HG02943 (cell line): ENCODE measurements around the gene CDC26.
"Not testable (repeated sequence)": the region's sequence is repeated elsewhere in the genome, so short reads cannot be mapped to it uniquely, and the experiment has no call there.

Experiments used
- ATAC-seq: cut with Tn5 transposase; IDR thresholded peaks from one replicate; pipeline ENCODE4 v1.9.1; 2021; ENCODE audit warnings: mild to moderate bottlenecking, low read depth, moderate library complexity; ENCODE audit not compliant: unreplicated experiment

CDC26 gene

GRCh38 chr9:113296247-113296646 lies 20.9 kb upstream of the CDC26 start:
- ATAC-seq = not testable (repeated sequence)

- ATAC-seq = no peak
Measured at GRCh38 chr9:113293285-113293878, 18.0 kb upstream of the CDC26 start.

- no peak for ATAC-seq
Measured at GRCh38 chr9:113290052-113290607, 14.8 kb upstream of the CDC26 start.

GRCh38 chr9:113289091-113289490 lies 13.7 kb upstream of the CDC26 start:
- no peak for ATAC-seq

- no peak for ATAC-seq
Measured at GRCh38 chr9:113281356-113281755, 6.0 kb upstream of the CDC26 start.

- ATAC-seq = no peak
Measured at GRCh38 chr9:113278840-113279239, 3.5 kb upstream of the CDC26 start.

GRCh38 chr9:113274474-113275156 lies 757 bp downstream of the CDC26 start:
- no peak for ATAC-seq

- no peak for ATAC-seq
Measured at GRCh38 chr9:113269871-113270270, 5.5 kb downstream of the CDC26 start.

- ATAC-seq = no peak
Measured at GRCh38 chr9:113269355-113269754, 6.0 kb downstream of the CDC26 start.

GRCh38 chr9:113267911-113268566 lies 7.3 kb downstream of the CDC26 start:
- ATAC-seq = no peak

- no peak for ATAC-seq
Measured at GRCh38 chr9:113266174-113266573, 9.2 kb downstream of the CDC26 start.

GRCh38 chr9:113261917-113262671 lies 13.3 kb downstream of the CDC26 start:
- no peak for ATAC-seq

- no peak for ATAC-seq
Measured at GRCh38 chr9:113258282-113258681, 17.1 kb downstream of the CDC26 start.

- ATAC-seq = no peak
Measured at GRCh38 chr9:113257863-113258262, 17.5 kb downstream of the CDC26 start.

- no peak for ATAC-seq
Measured at GRCh38 chr9:113255438-113255837, 19.9 kb downstream of the CDC26 start.

- no peak for ATAC-seq
Measured at GRCh38 chr9:113254991-113255390, 20.4 kb downstream of the CDC26 start.

- ATAC-seq = no peak
Measured at GRCh38 chr9:113250807-113251206, 24.6 kb downstream of the CDC26 start.

- ATAC-seq = not testable (repeated sequence)
Measured at GRCh38 chr9:113249661-113250060, 25.7 kb downstream of the CDC26 start.

- ATAC-seq = no peak
Measured at GRCh38 chr9:113247640-113248039, 27.7 kb downstream of the CDC26 start.

GRCh38 chr9:113246928-113247327 lies 28.4 kb downstream of the CDC26 start:
- no peak for ATAC-seq

- ATAC-seq = no peak
Measured at GRCh38 chr9:113245894-113246293, 29.5 kb downstream of the CDC26 start.
